Body of pancreas (tissue), 4 donors: ENCODE results near the gene IPO11. TPM values are rescaled to one million over a fixed set of nuclear protein-coding genes. Genes with fewer than 3 reads are reported as not detected.

Source experiments
- ATAC-seq: fragments of 150-250 bp; one replicate; pipeline ENCODE4 v1.9.1; 2016
- DNase-seq, 4 donors: peaks; one replicate each; pipeline ENCODE4 v3.0.0-alpha.2; 2019
- H3K27ac ChIP-seq, 4 donors: fragments of 200-600 bp; sonication (generic); 1 replicate in 3 of 4; 2 replicates in 1 of 4; pipeline versions ENCODE4 v1.5.1 to v1.6.1; 2016 to 2019; ENCODE audit warnings: mild to moderate bottlenecking in 1 of 4, mixed read lengths in 1 of 4, moderate library complexity in 1 of 4
- H3K27me3 ChIP-seq, 2 donors: fragments of 200-600 bp; sonication (generic); one replicate each; pipeline ENCODE4 v1.6.0; 2016; ENCODE audit warnings: mild to moderate bottlenecking in 1 of 2
- H3K36me3 ChIP-seq, 2 donors: fragments of 200-600 bp; sonication (generic); replicated peaks in 1 of 2; 2 replicates each; pipeline ENCODE4 v1.5.1; 2016; ENCODE audit warnings: low read depth in 2 of 2; ENCODE audit not compliant: insufficient read depth in 1 of 2
- H3K4me1 ChIP-seq: fragments of 200-600 bp; sonication (generic); one replicate; pipeline ENCODE4 v1.6.0; 2016
- H3K4me3 ChIP-seq, 2 donors: fragments of 200-600 bp; sonication (generic); 1 replicate in 1 of 2; 2 replicates in 1 of 2; pipeline ENCODE4 v1.5.1; 2016 to 2019
- H3K9me3 ChIP-seq, 3 donors: fragments of 200-600 bp; sonication (generic); 1 replicate in 2 of 3; 2 replicates in 1 of 3; pipeline ENCODE4 v1.5.1; 2016
- CTCF ChIP-seq, 7 experiments: fragments of 450-650 bp in 4 of 7; fragments of 200-600 bp in 3 of 7; sonication (generic) in 3 of 7; IDR thresholded peaks; one replicate each; pipeline ENCODE4 v1.5.1; 2016 to 2019; ENCODE audit warnings: antibody characterized with exemption in 7 of 7
- POLR2A ChIP-seq, 3 donors: fragments of 450-650 bp; IDR thresholded peaks; one replicate each; pipeline ENCODE4 v1.6.1; 2016; ENCODE audit warnings: antibody characterized with exemption in 3 of 3, mild to moderate bottlenecking in 2 of 3
- WGBS, 2 donors: methylation state at CpG; one replicate each; pipeline ENCODE4 v1.1.5; 2017; 5-methylcytosine and 5-hydroxymethylcytosine counted together
- intact Hi-C: fragments of 100-400 bp; cut with DNase I; formaldehyde crosslinking; loops from one replicate; pipeline ENCODE4 v1.15.1; 2023
- total RNA-seq, 2 donors: library from RNA; depleted of rRNA; stranded (reverse); fragments of >200 nt; gene quantifications; one replicate each; pipeline ENCODE4 v1.1.0, GENCODE V29; 2016

Gene IPO11
- total RNA-seq, 2 donors from 2014 or later, result 10.9 to 13.2 TPM

DNA sequence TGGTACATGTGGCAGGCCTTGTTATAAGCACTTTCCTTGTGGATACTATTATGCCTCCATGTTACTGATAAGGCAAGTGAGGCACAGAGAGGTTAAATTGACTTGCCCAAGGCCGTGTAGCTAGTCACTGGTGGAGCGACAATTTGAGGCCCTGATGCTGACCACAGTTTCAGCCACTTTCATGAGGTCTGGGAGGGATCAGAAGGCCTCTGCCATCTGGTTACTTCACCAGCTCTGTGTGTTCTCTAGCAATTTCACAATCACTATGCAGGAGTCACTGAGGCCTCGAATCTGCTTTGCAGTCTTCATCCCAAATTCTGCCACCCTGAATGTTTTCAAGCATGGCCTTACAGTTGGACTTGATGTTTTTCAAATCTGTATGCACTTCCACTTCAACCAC, 175.2 kb downstream of the IPO11 start:
- TF ChIP-seq POLR2A (IDR thresholded peaks at IDR 0.05), result no peak
- no peak for TF ChIP-seq CTCF (IDR thresholded peaks at IDR 0.05)
- ATAC-seq, result no peak
- intact Hi-C loops, result no loop called here
- Histone ChIP-seq H3K4me3 (no peak overlapping the region), H3K27ac (no peak overlapping the region), H3K27me3 (no peaks in the 10 kb centered on the region), H3K4me1 (no peaks in the 10 kb centered on the region), H3K36me3 (no peaks in the 10 kb centered on the region), H3K9me3 (no peaks in the 10 kb centered on the region)
- WGBS, 2 donors, result 83 to 84% methylated on average over 3 of the region's 3 CpGs
- DNase-seq, result no peak

DNA sequence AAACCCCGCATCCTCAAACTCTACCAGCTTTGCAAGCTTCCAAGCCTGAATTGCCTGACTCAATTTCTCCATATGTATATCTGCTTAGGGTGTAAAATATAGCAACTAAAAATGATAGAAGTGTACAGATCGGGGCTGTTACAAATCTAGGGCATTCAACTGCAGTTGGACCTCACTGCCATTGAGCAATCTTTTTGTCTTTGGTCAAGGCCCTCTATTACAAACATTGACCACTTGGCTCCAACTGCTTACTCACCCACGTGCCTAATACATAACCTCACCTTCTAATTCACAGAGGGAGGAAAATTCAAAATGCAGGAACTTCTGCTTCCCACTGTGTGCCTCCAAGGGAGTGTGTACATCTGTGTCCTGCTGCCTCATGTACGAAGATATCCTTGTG, 176.1 kb downstream of the IPO11 start:
- 91 to 93% methylated on average over 4 of the region's 4 CpGs for WGBS, 2 donors
- no peak overlapping the region for H3K27ac ChIP-seq
- H3K9me3 ChIP-seq, result no peaks in the 10 kb centered on the region

GRCh38 chr5:62589504-62589903, 176.9 kb downstream of the IPO11 start:
- DNase-seq, result no peak
- no peaks in the 10 kb centered on the region for H3K27me3 ChIP-seq
- no peaks in the 10 kb centered on the region for H3K9me3 ChIP-seq
- WGBS, 2 donors, result 100% methylated on average over 2 of the region's 2 CpGs
- H3K4me1 ChIP-seq, result no peaks in the 10 kb centered on the region
- TF ChIP-seq POLR2A (IDR thresholded peaks at IDR 0.05) (no peak), CTCF (IDR thresholded peaks at IDR 0.05) (no peak)
- H3K36me3 ChIP-seq, result no peaks in the 10 kb centered on the region
- no peak overlapping the region for H3K27ac ChIP-seq
- intact Hi-C loops, result no loop called here
- H3K4me3 ChIP-seq, result no peak overlapping the region
- ATAC-seq, result no peak

More for the DNA sequence above, 176.1 kb downstream of the IPO11 start:
- no peaks in the 10 kb centered on the region for H3K4me1 ChIP-seq
- no peak overlapping the region for H3K4me3 ChIP-seq
- TF ChIP-seq CTCF (IDR thresholded peaks at IDR 0.05), result no peak
- no peak for TF ChIP-seq POLR2A (IDR thresholded peaks at IDR 0.05)
- DNase-seq (no peak), ATAC-seq (no peak)
- intact Hi-C loops, result no loop called here
- H3K36me3 ChIP-seq, result no peaks in the 10 kb centered on the region
- H3K27me3 ChIP-seq, result no peaks in the 10 kb centered on the region

DNA sequence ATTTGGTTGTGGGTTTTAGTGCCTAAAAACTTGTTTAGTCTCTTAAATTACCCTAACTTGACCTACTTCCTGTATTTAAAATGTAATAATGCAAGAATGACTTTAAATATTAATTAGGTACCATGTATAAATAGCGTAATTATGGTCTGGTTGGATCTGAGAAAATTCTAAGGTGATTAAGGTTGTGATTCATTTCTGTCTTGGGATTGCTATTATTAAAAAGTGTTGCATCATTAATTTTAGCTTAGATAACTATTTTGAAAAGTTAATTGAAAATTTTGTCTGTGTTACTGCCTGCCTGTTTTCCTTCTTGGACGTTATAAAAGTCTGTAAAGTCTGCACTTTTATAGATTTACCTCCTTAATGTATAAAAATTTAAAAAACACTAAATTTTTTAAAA, 177.8 kb downstream of the IPO11 start:
- TF ChIP-seq POLR2A (IDR thresholded peaks at IDR 0.05) (no peak), CTCF (IDR thresholded peaks at IDR 0.05) (no peak)
- Histone ChIP-seq H3K27me3 (no peaks in the 10 kb centered on the region), H3K4me1 (no peaks in the 10 kb centered on the region), H3K36me3 (no peaks in the 10 kb centered on the region), H3K4me3 (no peak overlapping the region), H3K27ac (no peak overlapping the region), H3K9me3 (no peaks in the 10 kb centered on the region)
- DNase-seq, result no peak
- intact Hi-C loops, result no loop called here
- WGBS, 2 donors, result 93 to 94% methylated on average over 2 of the region's 2 CpGs
- no peak for ATAC-seq

- intact Hi-C loops, result no loop called here
- no peaks in the 10 kb centered on the region for H3K9me3 ChIP-seq
- no peak overlapping the region for H3K4me3 ChIP-seq
- H3K27ac ChIP-seq, result no peak overlapping the region
- no peak for TF ChIP-seq POLR2A (IDR thresholded peaks at IDR 0.05)
- TF ChIP-seq CTCF (IDR thresholded peaks at IDR 0.05), result no peak
- no peaks in the 10 kb centered on the region for H3K27me3 ChIP-seq
- no peaks in the 10 kb centered on the region for H3K4me1 ChIP-seq
- H3K36me3 ChIP-seq, result no peaks in the 10 kb centered on the region
- WGBS, 2 donors, result 76 to 86% methylated on average over 8 of the region's 8 CpGs
- DNase-seq, result no peak
- ATAC-seq, result no peak
Measured at GRCh38 chr5:62592558-62592957, 180.0 kb downstream of the IPO11 start.
